HG03196 (cell line): Measurements from ENCODE around the gene GPR176.

Source experiments
- ATAC-seq: cut with Tn5 transposase; IDR thresholded peaks from one replicate; pipeline ENCODE4 v1.9.1; 2021; ENCODE audit not compliant: unreplicated experiment

The GPR176 gene, protein sequence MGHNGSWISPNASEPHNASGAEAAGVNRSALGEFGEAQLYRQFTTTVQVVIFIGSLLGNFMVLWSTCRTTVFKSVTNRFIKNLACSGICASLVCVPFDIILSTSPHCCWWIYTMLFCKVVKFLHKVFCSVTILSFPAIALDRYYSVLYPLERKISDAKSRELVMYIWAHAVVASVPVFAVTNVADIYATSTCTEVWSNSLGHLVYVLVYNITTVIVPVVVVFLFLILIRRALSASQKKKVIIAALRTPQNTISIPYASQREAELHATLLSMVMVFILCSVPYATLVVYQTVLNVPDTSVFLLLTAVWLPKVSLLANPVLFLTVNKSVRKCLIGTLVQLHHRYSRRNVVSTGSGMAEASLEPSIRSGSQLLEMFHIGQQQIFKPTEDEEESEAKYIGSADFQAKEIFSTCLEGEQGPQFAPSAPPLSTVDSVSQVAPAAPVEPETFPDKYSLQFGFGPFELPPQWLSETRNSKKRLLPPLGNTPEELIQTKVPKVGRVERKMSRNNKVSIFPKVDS

DNA sequence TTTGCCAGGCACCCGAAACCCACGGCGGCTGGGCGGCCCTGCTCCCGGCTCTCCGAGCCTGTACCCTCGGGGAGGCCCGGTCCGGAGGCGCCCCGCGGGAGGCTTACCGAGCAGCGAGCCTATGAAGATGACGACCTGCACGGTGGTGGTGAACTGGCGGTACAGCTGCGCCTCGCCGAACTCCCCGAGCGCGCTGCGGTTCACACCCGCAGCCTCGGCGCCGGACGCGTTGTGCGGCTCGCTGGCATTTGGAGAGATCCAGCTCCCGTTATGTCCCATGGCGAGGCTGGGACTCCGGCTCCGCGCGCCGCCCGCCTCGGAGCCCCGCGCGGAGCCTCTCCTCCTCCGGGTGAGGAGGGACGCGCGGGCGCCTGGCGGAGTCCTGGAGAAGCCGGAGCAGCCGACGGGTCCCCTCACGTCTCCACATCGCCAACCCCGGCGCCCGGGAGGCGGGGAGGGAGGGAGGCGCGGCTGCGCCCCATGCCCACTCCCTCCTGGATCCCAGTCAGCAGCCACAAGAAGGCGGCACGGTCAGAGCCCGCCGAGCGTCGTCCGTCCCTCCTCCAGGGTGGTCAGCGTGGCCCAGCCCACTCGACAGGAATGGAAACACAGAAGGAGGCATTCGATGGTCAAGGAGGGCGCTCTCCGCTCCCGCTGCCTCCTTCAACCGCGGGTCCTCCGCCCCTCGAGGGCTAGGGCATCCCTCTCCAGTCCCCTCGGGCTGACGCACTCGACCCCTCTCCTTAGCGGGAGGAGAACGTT is at the start of gene GPR176:
TSS of gene GPR176 (minus strand) at position 519 of the 762 bp plus-strand sequence. CDS start at position 279, 240 bp downstream.
- ATAC-seq: peak; percentile 25

DNA sequence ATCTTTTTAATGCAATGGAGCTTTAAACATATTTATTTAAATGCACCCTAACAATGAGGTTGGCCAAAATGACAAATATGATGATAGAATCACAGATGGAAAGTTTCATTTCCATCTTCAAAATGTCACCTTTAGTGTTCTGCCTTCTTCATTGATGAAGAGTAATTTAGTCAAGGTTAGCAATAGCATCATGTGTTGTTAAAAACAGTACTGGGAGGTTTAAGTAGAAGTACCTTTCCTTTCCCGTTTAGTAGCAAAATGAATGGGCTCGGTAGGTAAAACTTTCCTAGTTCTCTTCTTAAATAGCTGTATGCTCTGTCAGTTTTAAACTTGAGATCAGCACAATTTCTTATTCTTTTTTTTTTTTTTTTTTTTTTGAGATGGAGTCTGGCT is 48.9 kb upstream of the GPR176 start:
- ATAC-seq: no peak

DNA sequence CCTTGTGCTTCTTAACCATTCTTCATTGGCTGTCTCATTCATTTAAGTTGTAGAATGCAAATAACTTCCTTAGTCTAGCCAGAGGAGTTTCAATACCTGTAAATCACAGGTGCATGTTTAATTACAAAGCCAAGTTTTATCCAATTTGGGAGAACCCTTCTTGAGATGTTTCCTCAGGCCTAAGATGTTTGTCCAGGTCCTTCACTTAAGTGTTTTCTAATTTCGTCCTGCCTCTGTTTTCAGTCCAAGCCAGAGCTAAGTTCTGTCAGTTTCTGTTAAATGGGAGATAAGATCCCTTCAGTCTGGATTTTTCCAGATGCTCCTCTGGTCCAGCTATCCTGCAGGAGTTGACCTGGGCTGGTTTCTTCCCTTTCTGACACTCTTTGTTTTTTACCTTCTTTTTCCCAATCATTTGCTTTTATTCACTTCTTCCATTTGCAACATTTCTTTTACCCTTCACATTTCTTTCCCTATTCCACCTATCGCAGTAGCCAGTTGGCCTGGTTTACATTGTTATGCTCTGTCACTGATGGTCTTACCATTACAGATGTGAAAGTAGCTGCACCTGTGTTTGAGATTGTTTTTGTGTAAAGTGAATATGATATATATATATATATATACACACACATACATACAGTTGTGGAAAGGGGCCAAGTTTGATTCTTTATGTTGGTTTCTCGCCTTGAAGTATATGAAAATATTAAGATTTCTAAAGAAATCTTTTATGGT is 48.4 kb upstream of the GPR176 start:
- ATAC-seq: no peak

DNA sequence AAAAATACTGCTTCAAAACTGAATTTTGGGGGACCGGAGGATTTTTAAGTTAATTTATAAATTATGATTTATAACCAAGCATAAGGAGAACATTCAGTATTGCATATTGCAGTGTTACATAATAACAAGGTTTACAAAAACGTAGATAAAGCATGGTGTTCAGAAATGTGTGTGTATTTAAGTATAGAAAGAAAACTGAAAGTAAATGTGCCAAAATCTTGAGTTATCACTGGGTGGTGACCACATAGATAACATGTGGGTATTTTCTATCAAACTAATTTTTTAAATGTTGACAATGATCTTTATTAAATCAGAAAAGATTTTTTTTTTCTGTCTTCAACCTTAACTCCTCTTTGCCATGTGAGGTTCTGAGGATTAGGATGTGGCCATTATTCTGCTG is 46.5 kb upstream of the GPR176 start:
- ATAC-seq: no peak

DNA sequence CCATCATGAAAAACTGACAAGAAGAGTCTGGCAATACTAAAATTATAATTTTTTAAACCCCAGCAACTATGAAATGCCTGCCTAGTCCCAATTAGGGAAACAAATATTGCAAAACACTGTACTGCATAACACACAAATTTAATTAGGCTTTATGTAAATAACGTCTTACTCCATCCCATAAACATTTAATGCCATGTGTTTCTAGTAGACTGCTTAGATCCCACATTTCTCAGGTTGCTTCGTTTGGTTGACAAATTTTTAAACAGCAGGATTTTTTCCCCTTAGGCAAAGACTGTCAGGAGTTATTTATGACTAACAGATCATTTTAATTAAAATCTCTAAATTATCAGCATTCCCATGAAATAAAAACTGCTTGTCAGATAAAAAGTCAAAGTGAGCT is 43.7 kb upstream of the GPR176 start:
- ATAC-seq: no peak

DNA sequence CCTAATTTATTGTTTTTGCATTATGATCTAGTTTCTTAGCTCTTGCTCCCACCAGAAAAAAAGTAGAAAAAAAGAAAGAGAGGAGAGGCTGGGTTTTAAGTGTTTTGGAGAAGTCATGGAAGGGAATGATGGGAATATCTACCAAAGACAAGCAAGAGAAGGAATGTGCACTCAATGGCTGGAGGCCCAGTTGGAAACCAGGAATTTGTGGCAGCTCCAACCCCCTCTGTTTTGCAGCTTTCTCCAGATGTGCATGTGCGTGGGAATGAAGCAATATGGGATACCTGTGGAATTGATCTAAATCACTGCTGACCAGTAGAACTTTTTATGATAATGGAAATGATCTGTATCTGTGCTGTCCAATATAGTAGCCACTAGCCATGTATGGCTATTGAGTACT is 41.0 kb upstream of the GPR176 start:
- ATAC-seq: no peak

DNA sequence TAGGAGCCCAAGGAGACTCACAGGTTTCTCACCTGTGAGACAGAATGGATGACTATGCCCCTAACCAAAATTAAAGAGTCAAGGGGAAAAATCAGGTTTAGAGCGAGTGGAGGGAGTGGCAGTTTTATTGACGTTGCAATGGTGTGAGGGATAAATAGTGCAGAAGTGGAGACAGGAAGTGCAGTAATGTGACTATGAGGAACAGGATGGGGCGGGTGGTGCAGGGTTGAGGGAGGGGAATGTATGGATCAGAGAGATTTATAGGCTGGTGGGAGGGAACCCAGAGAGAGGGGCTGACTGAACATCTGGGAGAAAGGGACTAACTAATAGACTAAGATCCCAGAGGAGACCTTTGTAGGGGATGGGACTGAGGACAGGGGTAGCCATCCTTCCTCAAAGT is 40.3 kb upstream of the GPR176 start:
- ATAC-seq: no peak

DNA sequence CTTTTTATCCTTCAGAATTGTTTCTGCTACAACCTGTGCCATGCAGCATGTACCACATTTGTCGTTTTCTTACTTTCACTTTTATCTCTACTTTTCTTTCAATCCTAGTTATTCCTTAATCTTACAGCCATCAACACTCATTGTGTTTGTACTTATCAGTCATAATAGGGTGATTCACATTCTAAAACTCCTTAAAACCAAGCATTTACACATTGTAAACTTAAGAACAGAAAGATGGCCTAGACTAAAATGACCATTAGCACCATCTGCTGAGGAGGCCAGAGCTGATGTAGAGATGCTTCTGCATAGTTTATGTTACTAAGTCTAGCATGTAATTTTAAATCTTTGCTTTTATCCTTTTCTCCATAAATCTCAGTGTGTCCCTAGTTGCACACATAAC is 39.3 kb upstream of the GPR176 start:
- no peak for ATAC-seq

DNA sequence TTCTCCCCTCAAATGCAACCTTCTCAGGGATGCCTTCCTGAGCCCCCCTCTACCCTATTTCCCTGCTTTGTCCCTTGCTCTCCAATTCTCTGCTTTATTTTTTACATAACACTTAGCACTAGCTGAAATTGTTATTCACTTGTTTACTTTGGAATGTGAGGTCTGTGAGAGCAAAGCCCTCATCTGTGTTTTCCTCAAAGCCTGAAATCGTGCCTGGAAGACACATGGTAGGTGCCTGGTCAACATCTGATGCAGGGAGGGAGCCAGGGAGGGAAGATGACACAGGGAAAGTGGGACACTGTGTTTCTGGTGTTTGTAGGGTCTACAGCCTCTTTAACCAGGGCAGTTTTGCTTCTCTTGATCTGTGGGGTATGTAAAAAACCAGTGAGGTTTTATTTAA is 37.4 kb upstream of the GPR176 start:
- no peak for ATAC-seq

DNA sequence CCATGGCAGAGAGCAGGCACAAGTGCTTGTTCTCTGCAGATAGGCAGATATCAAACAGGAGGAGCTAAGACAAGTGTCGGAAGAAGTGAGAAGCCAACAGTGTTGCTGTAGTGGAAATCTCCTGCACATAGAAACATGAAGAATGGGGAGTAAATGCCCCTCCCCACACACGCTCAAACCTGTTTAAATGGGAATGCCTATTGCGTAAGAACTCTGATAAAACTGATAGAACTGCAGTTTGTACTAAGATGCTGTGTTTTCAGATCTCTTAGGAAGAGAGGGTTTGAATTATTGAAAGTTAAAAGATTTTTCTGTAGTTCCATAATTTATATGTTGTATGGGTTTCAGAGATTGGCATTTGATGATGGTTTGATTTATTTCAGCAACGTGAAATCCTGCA is 33.5 kb upstream of the GPR176 start:
- ATAC-seq: no peak

DNA sequence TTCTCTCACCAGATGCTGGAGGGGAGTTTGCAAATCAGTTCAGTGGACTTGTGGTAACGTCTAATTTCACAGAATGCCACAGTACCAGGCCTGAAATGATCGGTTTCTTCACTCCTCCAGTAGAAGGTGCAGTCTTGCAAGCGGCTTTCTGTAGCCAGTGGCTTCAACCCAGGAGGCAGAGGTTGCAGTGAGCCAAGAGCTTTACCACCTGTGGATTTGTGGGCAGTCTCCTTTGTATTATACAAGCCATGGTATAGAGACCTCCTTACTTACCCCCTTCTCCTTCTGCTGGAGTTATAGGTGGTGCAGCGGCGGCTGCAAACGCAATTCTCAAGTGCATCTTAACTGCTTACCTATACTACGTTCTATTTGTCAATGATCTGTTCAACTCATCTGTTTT is 31.5 kb upstream of the GPR176 start:
- no peak for ATAC-seq

DNA sequence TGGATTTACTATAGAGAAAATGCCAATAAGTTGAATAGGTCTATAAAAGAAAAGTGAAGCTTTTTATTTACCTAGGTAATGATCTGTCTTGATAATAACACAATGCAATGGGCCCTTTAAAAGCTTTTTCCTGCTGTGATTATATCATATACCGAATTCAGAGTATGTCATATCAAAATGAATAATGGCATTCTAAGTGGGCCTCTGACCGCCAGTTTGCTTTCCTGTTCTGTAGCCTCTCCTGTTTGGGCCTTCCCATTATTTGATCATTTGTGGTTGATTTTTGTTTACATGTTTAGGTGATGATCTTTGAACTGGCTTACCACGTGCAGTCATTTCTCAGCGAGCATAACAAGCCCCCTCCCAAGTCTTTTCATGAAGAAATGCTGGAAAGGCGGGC is 28.8 kb upstream of the GPR176 start:
- no peak for ATAC-seq

DNA sequence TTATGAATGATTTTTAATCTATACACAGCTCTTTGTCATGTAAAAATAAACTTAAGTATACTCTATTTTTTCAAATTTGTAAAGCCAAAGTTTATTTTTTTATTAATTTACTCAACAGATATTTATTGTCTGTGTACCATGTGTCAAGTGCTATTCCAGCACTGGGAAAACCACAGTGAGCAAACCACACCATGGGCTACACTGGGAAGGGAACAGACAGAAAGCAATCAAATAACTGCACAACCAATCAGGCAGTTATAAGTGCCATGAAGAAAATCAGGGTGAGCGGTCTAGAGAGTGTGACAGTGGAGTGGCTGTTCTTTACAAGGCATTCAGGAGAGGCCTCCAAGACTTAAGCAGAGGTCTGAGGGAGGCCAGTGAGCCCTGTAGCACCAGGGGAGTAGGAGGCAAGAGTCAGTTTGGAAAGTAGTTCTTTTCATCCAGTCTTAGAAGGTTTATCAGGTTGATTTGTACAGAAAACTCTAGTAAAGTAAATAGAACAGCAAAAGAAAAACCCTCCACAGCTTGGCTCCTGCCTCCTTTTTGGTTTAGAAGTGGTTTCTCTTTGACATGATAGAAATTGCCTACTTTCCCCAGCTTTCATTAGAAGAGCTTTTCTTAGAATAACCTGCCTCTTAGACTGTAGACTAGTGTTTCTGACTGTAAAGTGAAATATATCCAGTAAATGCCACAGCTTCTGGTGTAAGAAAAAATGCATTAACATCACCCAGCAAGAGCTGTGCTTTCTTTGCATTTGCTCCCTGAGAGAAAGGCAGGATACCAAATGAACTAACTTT is 27.5 kb upstream of the GPR176 start:
- ATAC-seq: no peak

DNA sequence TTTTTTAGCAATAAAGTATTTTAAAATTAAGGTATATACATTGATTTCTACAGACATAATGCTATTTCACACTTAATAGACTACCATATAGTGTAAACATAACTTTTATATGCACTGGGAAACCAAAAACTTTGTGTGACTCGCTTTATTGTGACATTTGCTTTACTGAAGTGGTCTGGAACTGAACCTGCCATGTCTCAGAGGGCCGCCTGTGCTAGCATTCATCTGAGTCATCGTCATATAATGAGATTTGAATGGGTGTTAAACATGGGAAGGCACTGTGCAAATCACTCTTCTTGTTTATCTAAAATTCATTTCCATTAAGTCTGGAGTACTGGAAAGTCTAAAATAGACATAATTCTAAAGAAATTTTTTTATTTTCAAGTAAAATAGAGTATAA is 26.8 kb upstream of the GPR176 start:
- ATAC-seq: no peak

DNA sequence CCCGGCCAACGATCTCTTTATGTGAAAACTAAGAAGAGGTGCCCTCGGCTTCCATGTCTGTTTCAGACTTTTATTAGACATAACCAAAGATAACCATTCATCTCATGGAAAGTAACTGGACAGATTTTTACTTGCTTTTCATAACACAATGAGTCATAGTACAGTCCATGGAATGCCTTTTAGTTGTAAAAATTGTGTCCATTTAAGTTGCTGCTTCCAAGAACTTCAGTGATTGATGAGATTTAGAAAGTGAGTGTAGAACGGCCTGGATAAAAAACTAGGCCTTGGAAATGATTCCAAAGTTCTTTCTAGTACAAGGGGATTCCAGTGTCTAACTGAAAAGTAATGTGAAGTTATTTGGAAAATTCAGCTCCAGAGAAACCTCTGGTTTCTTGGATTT is 24.7 kb upstream of the GPR176 start:
- no peak for ATAC-seq

DNA sequence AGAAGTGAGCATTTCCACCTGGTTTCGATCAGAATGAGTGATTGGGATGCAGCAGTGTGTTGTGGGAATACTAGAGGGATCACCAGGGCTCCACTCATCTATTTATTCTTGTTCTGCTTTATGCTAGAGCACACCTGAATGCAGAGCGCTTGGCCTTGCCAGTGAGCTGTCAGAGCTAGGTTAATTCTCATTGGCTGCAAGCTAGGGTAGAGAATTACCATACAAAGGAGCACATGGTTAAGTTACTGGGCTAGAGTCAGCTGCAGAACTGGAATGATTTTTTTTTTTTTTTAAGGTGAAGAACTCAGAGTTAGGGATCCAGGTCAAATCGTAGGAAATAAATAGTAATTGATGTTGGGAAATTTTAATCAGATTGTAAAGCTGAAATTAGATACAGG is 22.7 kb upstream of the GPR176 start:
- no peak for ATAC-seq

DNA sequence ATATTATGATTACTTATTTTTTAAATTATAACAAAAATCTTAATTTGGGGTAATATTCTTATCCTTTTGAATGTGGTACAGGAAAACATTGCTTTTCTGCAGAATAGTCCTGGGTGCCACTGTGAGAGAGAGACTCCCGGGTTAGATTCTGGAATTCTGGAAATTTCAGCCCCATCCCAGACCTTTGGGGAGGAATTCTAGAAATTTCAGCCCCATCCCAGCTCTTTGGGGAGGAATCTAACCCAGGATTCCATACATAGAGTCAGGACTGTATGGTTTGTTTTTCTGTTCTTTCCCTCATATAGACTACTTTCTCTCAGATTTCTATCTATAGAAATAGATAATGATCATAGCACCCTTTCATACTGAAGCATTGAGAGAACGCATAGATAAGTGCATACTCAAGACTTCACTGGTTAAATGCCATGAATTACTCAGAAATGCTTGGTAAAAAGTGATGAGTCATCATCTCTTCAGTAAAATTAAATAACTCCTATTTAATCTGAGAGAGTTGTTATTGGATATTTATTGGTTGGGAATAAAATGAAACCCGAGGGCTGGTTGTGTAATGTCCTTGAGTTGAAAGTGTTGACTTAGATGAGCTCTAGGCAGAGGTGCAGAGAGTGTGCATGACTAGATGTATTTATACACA is 22.2 kb upstream of the GPR176 start:
- no peak for ATAC-seq

DNA sequence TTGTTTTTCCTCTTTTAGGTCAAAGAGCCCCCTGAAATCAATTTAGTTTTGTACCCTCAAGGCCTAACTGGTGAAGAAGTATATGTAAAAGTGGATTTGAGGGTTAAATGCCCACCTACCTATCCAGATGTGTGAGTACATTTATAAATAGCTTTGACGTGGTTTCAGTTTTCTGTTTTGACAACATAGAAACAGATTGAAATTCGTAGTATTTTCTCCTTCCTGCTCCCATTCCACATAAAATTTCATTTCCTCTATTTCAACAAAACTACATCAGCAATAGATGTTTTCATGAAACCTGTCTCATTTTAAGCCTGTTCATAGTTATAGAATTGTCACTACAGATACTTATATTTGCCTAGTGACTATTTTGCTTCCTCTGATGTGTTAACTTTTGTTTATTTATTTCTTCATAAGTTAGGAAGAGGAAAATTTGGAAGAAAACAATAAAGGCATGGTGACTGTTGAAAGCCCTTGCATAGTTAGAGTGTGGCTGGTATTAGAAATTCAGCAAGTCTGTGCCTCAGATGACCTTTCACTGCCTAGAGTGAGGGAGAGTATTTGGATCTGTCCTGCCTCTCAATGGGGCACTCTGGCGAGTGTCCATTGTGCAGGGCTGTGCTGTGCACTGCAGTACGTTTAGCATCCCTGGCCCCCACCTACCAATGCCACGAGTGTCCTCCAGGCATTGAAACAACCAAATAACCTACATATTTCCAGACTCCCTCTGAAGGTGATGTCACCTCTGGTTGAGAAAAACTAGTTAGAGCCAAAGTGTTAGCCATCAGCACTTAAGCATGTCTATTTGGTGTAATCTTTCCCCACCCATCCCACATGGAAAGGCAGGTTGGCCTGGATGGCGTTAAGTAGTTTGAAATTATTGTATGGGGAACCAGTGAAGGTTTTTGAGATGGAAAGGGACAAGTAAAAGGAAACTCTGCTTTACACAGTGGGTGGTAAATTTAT is 19.7 kb upstream of the GPR176 start:
- ATAC-seq: no peak

DNA sequence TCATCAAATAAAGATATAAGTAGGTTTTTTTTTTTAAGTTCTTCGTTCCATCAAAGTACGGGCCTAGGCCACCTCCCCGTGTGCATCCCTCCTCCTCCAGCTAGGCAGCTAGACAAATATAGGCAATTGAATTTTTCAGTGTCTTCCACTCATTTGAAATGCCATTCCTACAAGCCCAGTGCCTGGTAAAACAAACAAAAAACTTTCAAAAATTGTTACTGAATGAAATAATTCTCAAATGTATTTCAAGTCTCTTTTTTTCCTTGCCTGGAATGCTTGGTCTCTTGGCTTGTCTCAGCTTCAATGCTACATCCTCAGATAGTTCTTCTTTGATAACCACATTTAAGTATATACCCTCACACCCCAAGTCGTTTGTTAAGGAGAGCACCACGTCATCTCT is 17.6 kb upstream of the GPR176 start:
- no peak for ATAC-seq
